K562 (cell line): ENCODE measurements around the gene CTNNA3. TPM values are rescaled to one million over a fixed set of nuclear protein-coding genes. Genes with fewer than 3 reads are reported as not detected.

Experiments
- CBX1 ChIP-seq: sonication (generic); IDR thresholded peaks from 2 replicates; pipeline ENCODE4 v1.6.1; 2016; ENCODE audit warnings: antibody characterized with exemption, low read depth, mild to moderate bottlenecking
- CEBPG ChIP-seq, 3 experiments: fragments of 200-800 bp in 1 of 3; sonication (Bioruptor generic) in 1 of 3; sonication (generic) in 1 of 3; formaldehyde crosslinking in 1 of 3; IDR thresholded peaks in 2 of 3; conservative IDR thresholded peaks in 1 of 3; 2 replicates each; pipeline versions ENCODE4 v1.6.1 to v1.8.0; 2016 to 2022; ENCODE audit warnings: missing compliant biosample characterization in 2 of 3, missing genetic modification characterization in 2 of 3, mild to moderate bottlenecking in 1 of 3, missing genetic modification reagents in 1 of 3
- CHD7 ChIP-seq: fragments of 200-600 bp; sonication (generic); IDR thresholded peaks from one replicate; pipeline ENCODE4 v1.6.1; 2012; ENCODE audit warnings: mild to moderate bottlenecking, low read depth, low read length, inconsistent platforms
- CSDE1 ChIP-seq, 2 experiments: fragments of 450-650 bp; IDR thresholded peaks; 2 replicates each; pipeline ENCODE4 v1.6.1; 2016; ENCODE audit warnings: mild to moderate bottlenecking in 1 of 2
- MCM7 ChIP-seq, 2 experiments: fragments of 450-650 bp; IDR thresholded peaks; 2 replicates each; pipeline ENCODE4 v1.6.1; 2016 to 2018
- SRF ChIP-seq, 2 experiments: fragments of 250-450, 450-650 bp in 1 of 2; sonication (Bioruptor Pico) in 1 of 2; sonication (generic) in 1 of 2; formaldehyde crosslinking; IDR thresholded peaks; 2 replicates each; pipeline versions ENCODE4 v1.5.0 to v1.5.1; 2020 to 2022; ENCODE audit warnings: mild to moderate bottlenecking in 1 of 2, missing genetic modification reagents in 1 of 2
- TAF9B ChIP-seq: fragments of 450-650 bp; IDR thresholded peaks from 2 replicates; pipeline ENCODE4 v1.6.1; 2018; ENCODE audit warnings: mild to moderate bottlenecking; ENCODE audit not compliant: partially characterized antibody
- ZNF239 ChIP-seq: fragments of 250-450 bp; sonication (Bioruptor Pico); IDR thresholded peaks from 2 replicates; pipeline ENCODE4 v1.4.0; 2020; ENCODE audit warnings: mild to moderate bottlenecking
- ZNF277 ChIP-seq: fragments of 250-450 bp; sonication (Bioruptor Pico); IDR thresholded peaks from 2 replicates; pipeline ENCODE4 v1.8.0; 2022; ENCODE audit warnings: inconsistent platforms, mild to moderate bottlenecking, moderate library complexity, borderline replicate concordance
- polyA plus RNA-seq, 8 experiments: library from polyadenylated mRNA; depleted of rRNA in 4 of 8; stranded (reverse) in 5 of 8; unstranded in 3 of 8; fragments of >200 nt; fragmentation: Nextera tagmentation in 2 of 8; fragmentation: Illumina TruSeq in 1 of 8; extraction: Ambion mirVana in 2 of 8; extraction: Trizol in 1 of 8; gene quantifications; 2 replicates each; pipeline versions ENCODE4 v1.2.1 to v1.2.3, GENCODE V29; 2011 to 2014; ENCODE audit warnings: inconsistent platforms in 1 of 8, missing spikeins in 1 of 8
- total RNA-seq, 7 experiments: library from RNA; depleted of rRNA in 6 of 7; stranded (reverse); fragments of >200 nt in 6 of 7; fragmentation: Illumina TruSeq in 2 of 7; extraction: Trizol in 2 of 7; gene quantifications; 2 replicates each; pipeline versions ENCODE4 v1.2.1 to v1.2.3, GENCODE V29; 2011 to 2021; ENCODE audit warnings: low replicate concordance in 1 of 7

CTNNA3 gene
- total and polyA plus RNA-seq, 9 of the 15 experiments (the other 6 are each of a cell fraction or from before 2014, with no cell fraction given): 0.04 TPM; not detected in 8

- no peak for TF ChIP-seq CEBPG (CRISPR knock-in tag; IDR thresholded peaks at IDR 0.05)
- TF ChIP-seq CEBPG (tag; conservative IDR thresholded peaks at IDR 0.05 in 1 of 2, IDR thresholded peaks at IDR 0.05 in 1 of 2): no peak
- no peak for TF ChIP-seq TAF9B
- TF ChIP-seq ZNF277 (CRISPR knock-in tag): no peak
- no peak for TF ChIP-seq MCM7 (IDR thresholded peaks at IDR 0.05)
- TF ChIP-seq SRF (CRISPR knock-in tag; IDR thresholded peaks at IDR 0.05): no peak
- no peak for TF ChIP-seq ZNF239 (CRISPR knock-in tag)
- no peak for TF ChIP-seq CBX1
- TF ChIP-seq CHD7: no peak
- TF ChIP-seq CSDE1 (IDR thresholded peaks at IDR 0.05): no peak
- TF ChIP-seq, all 486 proteins: peak for 0
Observed at GRCh38 chr10:66295602-66296001, 1400.4 kb downstream of the CTNNA3 start (continued).
